Hepatocyte (in vitro differentiated cells): Measurements from ENCODE around the gene DHRS3. TPM values are rescaled to one million over a fixed set of nuclear protein-coding genes. Genes with fewer than 3 reads are reported as not detected.

Experiments used
- DNase-seq: peaks from one replicate; pipeline ENCODE4 v3.0.0-alpha.2; 2016; ENCODE audit warnings: low spot score
- H2AFZ ChIP-seq: fragments of 200-600 bp; sonication (generic); 2 replicates; pipeline ENCODE4 v1.6.0; 2016; ENCODE audit warnings: antibody characterized with exemption, mild to moderate bottlenecking
- H3K27ac ChIP-seq: fragments of 200-600 bp; sonication (generic); 2 replicates; pipeline ENCODE4 v1.5.1; 2016; ENCODE audit warnings: mild to moderate bottlenecking
- H3K27me3 ChIP-seq: fragments of 200-600 bp; sonication (generic); 2 replicates; pipeline ENCODE4 v1.6.1; 2016
- H3K36me3 ChIP-seq: fragments of 200-600 bp; sonication (generic); replicated peaks from 2 replicates; pipeline ENCODE4 v1.5.1; 2016; ENCODE audit warnings: low read depth; ENCODE audit not compliant: insufficient read depth
- H3K4me1 ChIP-seq: fragments of 200-600 bp; sonication (generic); 2 replicates; pipeline ENCODE4 v1.5.1; 2016; ENCODE audit warnings: mild to moderate bottlenecking, moderate library complexity; ENCODE audit not compliant: insufficient read depth
- H3K4me2 ChIP-seq: fragments of 200-600 bp; sonication (generic); 2 replicates; pipeline ENCODE4 v1.6.0; 2016
- H3K4me3 ChIP-seq: fragments of 200-600 bp; sonication (generic); 2 replicates; pipeline ENCODE4 v1.5.1; 2016; ENCODE audit warnings: mild to moderate bottlenecking
- H3K79me2 ChIP-seq: fragments of 200-600 bp; sonication (generic); 2 replicates; pipeline ENCODE4 v1.6.0; 2017; ENCODE audit warnings: mild to moderate bottlenecking
- H3K9me2 ChIP-seq: fragments of 200-600 bp; sonication (generic); replicated peaks from 2 replicates; pipeline ENCODE4 v1.6.0; 2017; ENCODE audit warnings: mild to moderate bottlenecking; ENCODE audit not compliant: insufficient read depth
- H3K9me3 ChIP-seq: fragments of 200-600 bp; sonication (generic); 2 replicates; pipeline ENCODE4 v1.5.1; 2016; ENCODE audit warnings: low read depth, mild to moderate bottlenecking
- H4K20me1 ChIP-seq: fragments of 200-600 bp; sonication (generic); 2 replicates; pipeline ENCODE4 v1.6.0; 2016; ENCODE audit warnings: mild to moderate bottlenecking; ENCODE audit not compliant: insufficient read depth, poor library complexity, severe bottlenecking
- CTCF ChIP-seq: fragments of 200-600 bp; sonication (generic); IDR thresholded peaks from 2 replicates; pipeline ENCODE4 v1.5.1; 2016; ENCODE audit warnings: antibody characterized with exemption, mild to moderate bottlenecking; ENCODE audit not compliant: poor library complexity
- EZH2 ChIP-seq: fragments of 200-600 bp; sonication (generic); IDR thresholded peaks from 2 replicates; pipeline ENCODE4 v1.6.1; 2016; ENCODE audit warnings: antibody characterized with exemption, mild to moderate bottlenecking, borderline replicate concordance
- EZH2phosphoT487 ChIP-seq: fragments of 200-600 bp; sonication (generic); IDR thresholded peaks from one replicate; pipeline ENCODE4 v1.6.1; 2018; ENCODE audit warnings: antibody characterized with exemption, mild to moderate bottlenecking, low read depth, moderate library complexity; ENCODE audit not compliant: unreplicated experiment, severe bottlenecking
- WGBS: methylation state at CpG from one replicate; pipeline ENCODE4 v1.1.6; 2016; ENCODE audit warnings: low lambda C conversion rate; ENCODE audit errors: missing lambda C conversion rate; 5-methylcytosine and 5-hydroxymethylcytosine counted together
- polyA plus RNA-seq: library from polyadenylated mRNA; unstranded; fragments of >200 nt; fragmentation: Nextera tagmentation; extraction: Ambion mirVana; gene quantifications from 2 replicates; pipeline ENCODE4 v1.2.1, GENCODE V29; 2016
- total RNA-seq: library from RNA; depleted of rRNA; stranded (reverse); fragments of >200 nt; gene quantifications from 2 replicates; pipeline ENCODE4 v1.2.3, GENCODE V29; 2014

The DHRS3 gene
- total and polyA plus RNA-seq, 2 experiments from 2014 or later: 75.9 to 103 TPM

DNA sequence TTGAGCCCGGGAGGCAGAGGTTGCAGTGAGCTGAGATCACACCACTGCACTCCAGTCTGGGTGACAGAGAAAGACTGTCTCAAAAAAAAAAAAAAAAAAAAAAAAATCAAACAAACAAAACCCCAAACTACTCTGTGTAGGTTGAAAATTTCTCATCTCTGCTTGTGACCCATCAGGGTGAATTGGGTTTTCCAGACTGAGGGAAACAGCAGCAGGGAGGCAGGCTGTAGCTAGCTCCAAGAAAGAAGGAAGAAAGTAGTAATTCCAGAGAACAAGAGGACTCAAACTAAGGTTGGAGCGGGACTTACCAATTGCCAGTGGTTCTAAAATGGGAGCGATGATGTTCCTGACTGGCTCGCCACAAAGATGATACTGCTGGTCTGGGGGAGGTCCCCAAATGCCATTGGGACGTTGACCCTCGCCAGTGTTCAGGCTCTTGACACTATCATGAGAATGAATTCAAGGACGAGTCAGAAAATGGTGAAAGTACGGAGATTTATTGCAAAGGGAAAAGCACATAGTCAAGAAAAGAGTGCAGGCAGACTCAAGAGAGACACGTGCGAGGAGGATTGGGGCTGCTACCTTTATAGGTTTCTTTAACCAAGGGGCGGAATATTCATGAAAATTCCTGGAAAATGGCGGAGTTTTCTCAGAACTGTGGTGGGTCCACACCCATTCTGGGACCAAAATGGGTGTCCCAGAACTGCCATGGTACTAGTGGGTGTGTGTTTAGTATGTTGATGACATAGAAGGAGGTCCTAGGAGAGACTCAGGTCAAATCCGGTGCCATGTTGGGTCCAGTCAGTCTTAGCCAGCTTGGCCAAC lies 39.3 kb upstream of the DHRS3 start:
- H3K27me3 ChIP-seq: no peaks in the 10 kb centered on the region
- H3K9me2 ChIP-seq: no peaks in the 10 kb centered on the region
- no peak overlapping the region for H2AFZ ChIP-seq
- TF ChIP-seq EZH2: no peak
- no peak for TF ChIP-seq EZH2phosphoT487
- TF ChIP-seq CTCF: no peak
- 94% methylated on average over 13 of the region's 13 CpGs for WGBS
- H3K4me3 ChIP-seq: no peak overlapping the region
- H3K4me2 ChIP-seq: no peak overlapping the region
- H3K9me3 ChIP-seq: no peaks in the 10 kb centered on the region
- H3K27ac ChIP-seq: no peak overlapping the region
- no peaks in the 10 kb centered on the region for H3K36me3 ChIP-seq
- H3K4me1 ChIP-seq: peaks cover 11% of the 10 kb centered on the region
- no peak for DNase-seq
- no peaks in the 10 kb centered on the region for H4K20me1 ChIP-seq
- no peaks in the 10 kb centered on the region for H3K79me2 ChIP-seq

GRCh38 chr1:12656575-12656974 lies 38.6 kb upstream of the DHRS3 start:
- TF ChIP-seq EZH2phosphoT487 (no peak), CTCF (no peak), EZH2 (no peak)
- no peak overlapping the region for H3K4me3 ChIP-seq
- H3K27me3 ChIP-seq: no peaks in the 10 kb centered on the region
- H3K36me3 ChIP-seq: no peaks in the 10 kb centered on the region
- no peaks in the 10 kb centered on the region for H3K9me2 ChIP-seq
- H3K79me2 ChIP-seq: no peaks in the 10 kb centered on the region
- no peak overlapping the region for H3K4me2 ChIP-seq
- no peak for DNase-seq
- 91% methylated on average over 4 of the region's 4 CpGs for WGBS
- no peaks in the 10 kb centered on the region for H4K20me1 ChIP-seq
- no peak overlapping the region for H3K27ac ChIP-seq
- H2AFZ ChIP-seq: no peak overlapping the region
- peaks cover 11% of the 10 kb centered on the region for H3K4me1 ChIP-seq
- no peaks in the 10 kb centered on the region for H3K9me3 ChIP-seq

DNA sequence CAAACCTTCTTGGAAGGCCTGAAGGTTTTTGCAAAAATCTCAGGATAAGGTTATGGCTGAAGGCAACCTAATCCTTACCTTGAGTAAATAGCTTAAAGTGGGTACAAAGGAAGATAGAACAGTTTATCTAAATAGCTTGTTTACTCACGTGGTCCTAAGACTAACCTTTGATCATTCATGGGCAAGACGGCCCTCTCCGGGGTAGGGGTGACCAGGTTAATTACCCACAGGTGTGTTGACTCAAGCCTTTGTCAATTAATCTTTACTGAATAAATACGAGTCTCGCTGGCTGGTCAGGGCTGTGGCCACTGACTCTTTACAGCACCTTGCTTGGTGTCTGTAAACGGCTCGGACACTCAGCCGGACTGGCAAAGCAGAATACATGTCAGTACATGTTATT lies 36.6 kb upstream of the DHRS3 start:
- TF ChIP-seq EZH2 (no peak), CTCF (no peak), EZH2phosphoT487 (no peak)
- Histone ChIP-seq H3K79me2 (no peaks in the 10 kb centered on the region), H3K27ac (peak overlapping the region; percentile 64), H3K4me3 (no peak overlapping the region), H3K36me3 (no peaks in the 10 kb centered on the region), H3K9me3 (no peaks in the 10 kb centered on the region), H2AFZ (no peak overlapping the region), H3K4me1 (peaks cover 21% of the 10 kb centered on the region), H3K4me2 (peak overlapping the region; percentile 27), H3K9me2 (no peaks in the 10 kb centered on the region), H3K27me3 (no peaks in the 10 kb centered on the region), H4K20me1 (no peaks in the 10 kb centered on the region)
- peak; percentile 49 for DNase-seq
- WGBS: 51% methylated on average over 8 of the region's 8 CpGs
